SH-SY5Y (cell line): ENCODE measurements around the gene POLR3B.

Experiments
- GATA2 ChIP-seq: IDR thresholded peaks from 2 replicates; pipeline ENCODE4 v1.6.1; 2011; ENCODE audit warnings: mild to moderate bottlenecking, low read depth, low read length
- GATA3 ChIP-seq: IDR thresholded peaks from 2 replicates; pipeline ENCODE4 v1.6.1; 2011; ENCODE audit warnings: low read depth, mild to moderate bottlenecking, low read length, moderate library complexity

GRCh38 chr12:106455111-106455510, 97.6 kb downstream of the POLR3B start:
- TF ChIP-seq GATA3: no peak
- TF ChIP-seq GATA2: no peak
